ENCODE data around the gene CENPK. TPM values are rescaled to one million over a fixed set of nuclear protein-coding genes. Genes with fewer than 3 reads are reported as not detected.

CENPK gene
- polyA plus RNA-seq, 1 experiment: 4.8 TPM

- Histone ChIP-seq H3K36me3 (ENCODE audit: control insufficient read depth, insufficient read depth, low read length) (no peaks in the 10 kb centered on the region), H3K27me3 (ENCODE audit: control insufficient read depth, insufficient read depth, low read length) (no peaks in the 10 kb centered on the region), H3K4me3 (ENCODE audit: low read depth, low read length) (no peak overlapping the region)
- CTCF ChIA-PET: interaction anchor here (1.0 to 2.5 kb wide), 2 partner anchors 526 to 674 kb away, joined by 3 to 14 read pairs; no protein-coding TSS in a partner anchor
- TF ChIP-seq, protein P1, sequence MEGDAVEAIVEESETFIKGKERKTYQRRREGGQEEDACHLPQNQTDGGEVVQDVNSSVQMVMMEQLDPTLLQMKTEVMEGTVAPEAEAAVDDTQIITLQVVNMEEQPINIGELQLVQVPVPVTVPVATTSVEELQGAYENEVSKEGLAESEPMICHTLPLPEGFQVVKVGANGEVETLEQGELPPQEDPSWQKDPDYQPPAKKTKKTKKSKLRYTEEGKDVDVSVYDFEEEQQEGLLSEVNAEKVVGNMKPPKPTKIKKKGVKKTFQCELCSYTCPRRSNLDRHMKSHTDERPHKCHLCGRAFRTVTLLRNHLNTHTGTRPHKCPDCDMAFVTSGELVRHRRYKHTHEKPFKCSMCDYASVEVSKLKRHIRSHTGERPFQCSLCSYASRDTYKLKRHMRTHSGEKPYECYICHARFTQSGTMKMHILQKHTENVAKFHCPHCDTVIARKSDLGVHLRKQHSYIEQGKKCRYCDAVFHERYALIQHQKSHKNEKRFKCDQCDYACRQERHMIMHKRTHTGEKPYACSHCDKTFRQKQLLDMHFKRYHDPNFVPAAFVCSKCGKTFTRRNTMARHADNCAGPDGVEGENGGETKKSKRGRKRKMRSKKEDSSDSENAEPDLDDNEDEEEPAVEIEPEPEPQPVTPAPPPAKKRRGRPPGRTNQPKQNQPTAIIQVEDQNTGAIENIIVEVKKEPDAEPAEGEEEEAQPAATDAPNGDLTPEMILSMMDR (IDR thresholded peaks at IDR 0.05; ENCODE audit: insufficient read depth, low read depth, low read length): no peak
- no peak for DNase-seq (ENCODE audit: low read depth)
- POLR2A ChIA-PET: no interaction called here
Observed at GRCh38 chr5:65485405-65485804, 77.6 kb downstream of the CENPK start.

DNA sequence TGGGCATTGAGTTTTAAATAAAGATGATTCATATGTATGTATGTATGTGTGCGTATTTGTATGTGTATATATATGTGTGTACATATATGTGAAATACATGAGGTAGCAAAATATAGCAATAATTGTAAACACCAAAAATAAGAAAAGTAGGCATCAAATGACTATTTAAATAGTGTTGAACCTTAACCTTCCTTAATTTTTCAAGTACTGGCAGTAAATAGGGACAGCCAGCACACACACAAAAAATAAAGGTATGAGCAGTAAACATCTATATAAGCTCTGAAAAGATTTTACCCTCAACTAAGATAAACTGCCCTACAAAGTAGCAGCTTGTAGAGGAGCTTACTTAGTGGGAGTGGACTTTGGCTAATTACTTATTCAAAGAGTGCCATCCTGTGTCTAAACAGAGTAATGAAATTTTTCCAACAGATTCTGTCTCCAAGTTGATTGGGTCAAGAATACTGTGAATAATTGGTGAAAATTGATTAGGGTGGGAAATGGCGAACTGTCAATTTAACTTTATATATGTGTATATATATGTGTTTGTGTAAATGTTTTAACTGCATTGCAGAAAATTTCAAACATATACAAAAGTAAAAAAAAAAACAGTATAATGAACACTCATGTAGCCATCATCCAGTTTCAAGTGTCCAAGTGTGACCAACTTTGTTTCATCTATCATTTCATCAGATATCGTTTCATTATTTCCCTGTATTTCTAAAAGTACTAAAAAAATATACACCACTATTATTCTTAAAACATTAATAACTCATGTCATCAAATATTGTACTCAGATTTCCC lies 79.2 kb downstream of the CENPK start:
- Histone ChIP-seq H3K4me3 (ENCODE audit: low read depth, low read length) (peak overlapping the region; percentile 56), H3K27me3 (ENCODE audit: control insufficient read depth, insufficient read depth, low read length) (no peaks in the 10 kb centered on the region), H3K36me3 (ENCODE audit: control insufficient read depth, insufficient read depth, low read length) (no peaks in the 10 kb centered on the region)
- TF ChIP-seq, protein P1 (IDR thresholded peaks at IDR 0.05; ENCODE audit: insufficient read depth, low read depth, low read length): peak; percentile 56
- POLR2A ChIA-PET: interaction anchor here (0.8 kb wide), 1 partner anchor 448 kb away, joined by 5 read pairs; no protein-coding TSS in a partner anchor
- CTCF ChIA-PET: interaction anchor here (0.6 to 4.8 kb wide), 14 partner anchors 21 to 1255 kb away, joined by 3 to 26 read pairs (median 6); no protein-coding TSS in a partner anchor
- DNase-seq (ENCODE audit: low read depth): no peak

DNA sequence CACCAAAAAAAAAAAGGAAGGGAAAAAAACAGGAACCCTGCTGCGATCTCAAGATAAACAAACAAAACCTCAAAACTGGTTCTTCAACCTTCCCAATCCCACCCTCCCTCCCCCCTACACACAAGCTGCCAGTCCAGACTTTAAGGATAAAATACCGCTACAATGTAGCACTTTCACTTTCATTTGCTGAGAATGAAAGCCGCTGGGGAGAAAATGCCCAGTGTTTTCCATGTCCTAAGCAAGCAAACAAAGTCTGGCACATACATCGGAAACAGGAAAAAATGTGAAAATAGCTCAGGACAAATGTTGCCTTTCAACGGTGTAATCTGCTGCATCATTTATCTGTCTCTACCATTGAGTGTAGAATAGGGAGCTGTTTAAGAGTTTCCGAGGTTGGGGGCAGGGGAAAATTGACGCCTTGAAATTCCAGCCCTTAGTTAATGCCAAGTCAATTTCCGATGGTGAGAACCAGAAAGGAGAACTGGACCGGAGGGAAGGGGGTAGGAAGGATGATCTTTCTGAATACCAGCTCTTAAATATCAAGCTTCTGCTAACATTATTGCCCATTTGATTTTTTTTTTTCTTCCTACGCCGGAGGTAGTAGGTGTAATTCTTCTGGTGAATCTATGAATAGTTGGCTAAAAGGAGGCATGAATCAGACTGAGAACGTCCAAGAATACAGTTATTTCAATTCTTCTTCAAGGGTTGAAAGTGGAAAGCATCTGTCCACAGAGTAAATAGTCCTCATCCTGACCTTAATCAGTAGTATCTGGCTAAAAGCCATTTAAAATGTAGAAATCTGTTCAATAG lies 80.0 kb downstream of the CENPK start:
- H3K4me3 ChIP-seq (ENCODE audit: low read depth, low read length): peak overlapping the region; percentile 56
- no peak for DNase-seq (ENCODE audit: low read depth)
- H3K27me3 ChIP-seq (ENCODE audit: control insufficient read depth, insufficient read depth, low read length): no peaks in the 10 kb centered on the region
- POLR2A ChIA-PET: interaction anchor here (0.6 to 1.3 kb wide), 7 partner anchors 88 to 670 kb away, joined by 3 to 8 read pairs (median 4); no protein-coding TSS in a partner anchor
- CTCF ChIA-PET: interaction anchor here (0.6 to 4.8 kb wide), 24 partner anchors 17 to 1254 kb away, joined by 3 to 26 read pairs (median 4); no protein-coding TSS in a partner anchor
- TF ChIP-seq, protein P1 (IDR thresholded peaks at IDR 0.05; ENCODE audit: insufficient read depth, low read depth, low read length): no peak
- no peaks in the 10 kb centered on the region for H3K36me3 ChIP-seq (ENCODE audit: control insufficient read depth, insufficient read depth, low read length)

DNA sequence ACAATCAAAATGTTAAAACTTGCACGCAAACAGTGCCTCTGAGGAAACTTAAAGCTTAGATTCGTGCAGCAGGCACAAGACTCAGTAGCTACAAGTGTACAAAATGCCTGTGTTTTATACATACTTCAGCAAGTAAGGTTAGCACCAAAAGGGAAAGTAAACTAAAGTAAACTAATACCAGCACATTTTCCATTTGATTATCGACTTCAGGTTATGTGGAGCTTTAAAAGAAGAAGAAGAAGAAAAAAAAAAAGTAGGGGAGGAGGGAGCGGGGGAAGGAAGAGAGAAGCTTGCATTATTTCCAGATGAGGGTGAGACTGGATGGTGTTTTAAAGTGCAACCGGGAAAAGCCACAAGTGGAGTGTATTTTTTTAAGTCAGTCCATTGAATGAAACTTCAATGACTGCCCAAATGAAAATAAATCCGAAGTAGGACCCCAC lies 80.7 kb downstream of the CENPK start:
- TF ChIP-seq, protein P1 (IDR thresholded peaks at IDR 0.05; ENCODE audit: insufficient read depth, low read depth, low read length): no peak
- Histone ChIP-seq H3K27me3 (ENCODE audit: control insufficient read depth, insufficient read depth, low read length) (no peaks in the 10 kb centered on the region), H3K36me3 (ENCODE audit: control insufficient read depth, insufficient read depth, low read length) (no peaks in the 10 kb centered on the region), H3K4me3 (ENCODE audit: low read depth, low read length) (peak overlapping the region; percentile 56)
- no peak for DNase-seq (ENCODE audit: low read depth)
- ChIA-PET POLR2A (interaction anchor here (0.6 to 1.3 kb wide), 7 partner anchors 88 to 669 kb away, joined by 3 to 8 read pairs (median 4); no protein-coding TSS in a partner anchor), CTCF (interaction anchor here (0.7 to 4.8 kb wide), 11 partner anchors 16 to 671 kb away, joined by 3 to 26 read pairs (median 6); no protein-coding TSS in a partner anchor)

Measured in BJ (cell line).